GM12878 (cell line): ENCODE measurements around the gene COL26A1. TPM values are rescaled to one million over a fixed set of nuclear protein-coding genes. Genes with fewer than 3 reads are reported as not detected.

Experiments used
- ATAC-seq: fragments of 200-7000 bp; cut with Tn5 transposase; 3 replicates; pipeline ENCODE4 v1.9.1; 2020; ENCODE audit warnings: mild to moderate bottlenecking, moderate library complexity
- BruUV-seq: library from RNA; stranded (reverse); fragments of 400-500 nt; replicated peaks from 2 replicates; lab custom pipeline; 2021; lab: Mats Ljungman, UMichigan
- CTCF ChIA-PET: fragments of 300-600 bp; sonication (Branson Sonifier 250); formaldehyde crosslinking; extraction: SDS; loops from one replicate; lab custom pipeline; 2021; ENCODE audit warnings: inconsistent platforms; lab: Yijun Ruan, JAX
- POLR2A ChIA-PET: fragments of 350-600 bp; formaldehyde crosslinking; extraction: SDS; loops from one replicate; lab custom pipeline; 2021; ENCODE audit warnings: inconsistent platforms; lab: Charles Lee
- RAD21 ChIA-PET: fragments of 300-600 bp; sonication (Branson Sonifier 250); formaldehyde crosslinking; loops from one replicate; lab custom pipeline; 2023; ENCODE audit warnings: antibody characterized with exemption; ENCODE audit not compliant: unreplicated experiment; lab: Charles Lee
- SMC1A ChIA-PET: fragments of 300-600 bp; sonication (Branson Sonifier 250); formaldehyde crosslinking; loops from one replicate; lab custom pipeline; 2023; ENCODE audit not compliant: unreplicated experiment, uncharacterized antibody; lab: Charles Lee
- DNase-seq: peaks from one replicate; pipeline ENCODE4 v3.0.0-alpha.2; 2011; ENCODE audit warnings: low read depth, low spot score
- FAIRE-seq: peaks from 3 replicates; lab custom pipeline; 2011; peaks lifted over from hg19 to GRCh38; lab: Jason Lieb, UNC
- H2AFZ ChIP-seq: 2 replicates; pipeline ENCODE4 v1.6.0; 2011; ENCODE audit warnings: low read depth, low read length, control low read depth; ENCODE audit not compliant: control insufficient read depth
- H3K27ac ChIP-seq: 2 replicates; pipeline ENCODE4 v1.5.1; 2011; ENCODE audit warnings: control low read depth; ENCODE audit not compliant: control insufficient read depth, insufficient read depth
- H3K27me3 ChIP-seq, 2 experiments: replicated peaks in 1 of 2; 2 replicates each; pipeline versions ENCODE4 v1.6.0 to v1.6.1; 2011; ENCODE audit warnings: low read length in 1 of 2; ENCODE audit not compliant: control insufficient read depth in 2 of 2, insufficient read depth in 2 of 2
- H3K36me3 ChIP-seq, 2 experiments: 2 replicates each; pipeline ENCODE4 v1.5.1; 2011; ENCODE audit warnings: low read length in 1 of 2; ENCODE audit not compliant: control insufficient read depth in 2 of 2, insufficient read depth in 2 of 2
- H3K4me1 ChIP-seq: 2 replicates; pipeline ENCODE4 v1.6.1; 2011; ENCODE audit warnings: mild to moderate bottlenecking, low read length, moderate library complexity, mixed read lengths; ENCODE audit not compliant: control insufficient read depth, insufficient read depth
- H3K4me2 ChIP-seq: 2 replicates; pipeline ENCODE4 v1.6.0; 2011; ENCODE audit warnings: control low read depth; ENCODE audit not compliant: control insufficient read depth, insufficient read depth
- H3K4me3 ChIP-seq: fragments of 200-600 bp; sonication (generic); 2 replicates; pipeline ENCODE4 v1.5.1; 2016
- H3K79me2 ChIP-seq: 2 replicates; pipeline ENCODE4 v1.6.0; 2011; ENCODE audit warnings: low read length; ENCODE audit not compliant: control insufficient read depth, insufficient read depth
- H3K9ac ChIP-seq: 2 replicates; pipeline ENCODE4 v1.8.0; 2011; ENCODE audit warnings: low read length, control low read depth, mixed read lengths; ENCODE audit not compliant: control insufficient read depth, insufficient read depth
- H3K9me3 ChIP-seq: replicated peaks from 3 replicates; pipeline ENCODE4 v1.5.1; 2011; ENCODE audit warnings: mild to moderate bottlenecking, low read length; ENCODE audit not compliant: control insufficient read depth, insufficient read depth
- H4K20me1 ChIP-seq: 2 replicates; pipeline ENCODE4 v1.6.0; 2011; ENCODE audit not compliant: control insufficient read depth, insufficient read depth
- CHD1 ChIP-seq: IDR thresholded peaks from 2 replicates; pipeline ENCODE4 v1.6.1; 2012; ENCODE audit warnings: low read depth, low read length, improper control_type of control experiment
- HDAC6 ChIP-seq: fragments of 200-600 bp; sonication (generic); IDR thresholded peaks from one replicate; pipeline ENCODE4 v1.8.0; 2017; ENCODE audit warnings: antibody characterized with exemption; ENCODE audit not compliant: unreplicated experiment
- MEF2A ChIP-seq: IDR thresholded peaks from 2 replicates; pipeline ENCODE4 v1.6.1; 2011; ENCODE audit warnings: low read depth, mild to moderate bottlenecking, low read length, moderate library complexity; ENCODE audit not compliant: insufficient read depth
- NFIC ChIP-seq: IDR thresholded peaks from 2 replicates; pipeline ENCODE4 v1.6.1; 2012; ENCODE audit warnings: low read depth, mild to moderate bottlenecking, inconsistent platforms, low read length, moderate library complexity
- RAD21 ChIP-seq: IDR thresholded peaks from 2 replicates; pipeline ENCODE4 v1.6.1; 2011; ENCODE audit warnings: mild to moderate bottlenecking, low read depth, low read length, moderate library complexity; ENCODE audit not compliant: insufficient read depth
- RAD51 ChIP-seq: fragments of 450-650 bp; IDR thresholded peaks from 2 replicates; pipeline ENCODE4 v1.6.1; 2016; ENCODE audit warnings: moderate library complexity, mild to moderate bottlenecking, inconsistent platforms
- SIN3A ChIP-seq: IDR thresholded peaks from 2 replicates; pipeline ENCODE4 v1.6.1; 2012; ENCODE audit warnings: low read depth, low read length, improper control_type of control experiment
- SIX5 ChIP-seq: IDR thresholded peaks from 2 replicates; pipeline ENCODE4 v1.6.1; 2011; ENCODE audit warnings: mild to moderate bottlenecking, low read depth, low read length, moderate library complexity; ENCODE audit not compliant: severe bottlenecking
- SMC3 ChIP-seq: IDR thresholded peaks from 2 replicates; pipeline ENCODE4 v1.6.1; 2011; ENCODE audit warnings: low read length, improper control_type of control experiment, borderline replicate concordance
- SREBF1 ChIP-seq: IDR thresholded peaks from 2 replicates; pipeline ENCODE4 v1.6.1; 2012; ENCODE audit warnings: mild to moderate bottlenecking, low read length
- TCF12 ChIP-seq: IDR thresholded peaks from 2 replicates; pipeline ENCODE4 v1.6.1; 2011; ENCODE audit warnings: low read depth, mild to moderate bottlenecking, low read length
- ZZZ3 ChIP-seq: IDR thresholded peaks from 2 replicates; pipeline ENCODE4 v1.6.1; 2011; ENCODE audit warnings: low read depth; ENCODE audit not compliant: control insufficient read depth, insufficient read length
- WGBS: methylation state at CpG from one replicate; pipeline ENCODE4 v1.1.6; 2016; ENCODE audit warnings: low lambda C conversion rate; ENCODE audit not compliant: insufficient replicate concordance, insufficient coverage; ENCODE audit errors: missing lambda C conversion rate; 5-methylcytosine and 5-hydroxymethylcytosine counted together
- in situ Hi-C: fragments of 300-500 bp; cut with MboI; formaldehyde crosslinking; loops from 9 replicates; pipeline ENCODE4 v1.14.3; 2018; ENCODE audit warnings: mixed read lengths
- intact Hi-C: fragments of 100-400 bp; cut with micrococcal nuclease; formaldehyde crosslinking; loops from one replicate; pipeline ENCODE4 v1.14.2; 2022; ENCODE audit not compliant: unreplicated experiment
- polyA plus RNA-seq, 11 experiments: library from polyadenylated mRNA; depleted of rRNA in 4 of 11; unstranded in 6 of 11; stranded (reverse) in 5 of 11; fragments of >200 nt; fragmentation: Nextera tagmentation in 4 of 11; fragmentation: Illumina TruSeq in 1 of 11; extraction: Ambion mirVana in 4 of 11; extraction: Trizol in 1 of 11; gene quantifications; 1 replicate in 1 of 11; 2 replicates in 10 of 11; pipeline versions ENCODE4 v1.2.1 to v1.2.3, GENCODE V29; 2011 to 2016; ENCODE audit warnings: inconsistent platforms in 2 of 11, missing spikeins in 2 of 11, low read depth in 1 of 11
- total RNA-seq, 4 experiments: library from RNA; depleted of rRNA in 3 of 4; stranded (reverse); fragments of >200 nt in 3 of 4; fragmentation: Illumina TruSeq in 1 of 4; extraction: Trizol in 1 of 4; gene quantifications; 2 replicates each; pipeline versions ENCODE4 v1.2.1 to v1.2.3, GENCODE V29; 2013 to 2021
- TF ChIP-seq, protein P1 (sequence below): fragments of 450-650 bp; IDR thresholded peaks from 2 replicates; pipeline ENCODE4 v1.6.1; 2017; ENCODE audit warnings: antibody characterized with exemption, mild to moderate bottlenecking, moderate library complexity
- TF ChIP-seq, protein P2 (sequence below): fragments of 450-650 bp; IDR thresholded peaks from 2 replicates; pipeline ENCODE4 v1.6.1; 2017; ENCODE audit warnings: mild to moderate bottlenecking, moderate library complexity

COL26A1 gene
- total and polyA plus RNA-seq, 10 of the 15 experiments (the other 5 are each of a cell fraction or from before 2014, with no cell fraction given), result 0.08 TPM; not detected in 9

DNA sequence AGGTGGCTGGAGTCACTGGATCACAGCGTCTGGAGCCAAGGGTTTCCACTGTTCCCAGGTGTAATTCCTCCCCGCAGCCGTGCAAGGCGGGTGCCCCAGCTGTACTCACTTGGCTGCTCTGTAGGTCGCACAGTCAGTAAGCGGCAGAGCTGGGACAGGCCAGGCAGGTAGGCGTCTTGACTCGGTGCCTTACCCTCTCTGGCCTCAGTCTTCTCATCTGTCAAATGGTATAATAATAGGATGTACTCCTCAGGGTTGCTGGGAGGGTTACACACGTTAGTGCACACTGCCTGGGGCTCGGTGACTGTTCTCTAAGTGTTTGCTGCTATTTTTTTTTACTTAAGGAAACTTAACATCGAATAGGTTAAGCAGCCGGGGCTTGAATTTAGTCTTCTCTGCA, 239.4 kb downstream of the COL26A1 start:
- peak; percentile 42 for ATAC-seq
- BruUV-seq, result no TSS peak
- 41% methylated on average over 12 of the region's 12 CpGs for WGBS
- Histone ChIP-seq H3K27me3 (no peaks in the 10 kb centered on the region; a peak in 1 of 4 replicates), H4K20me1 (no peaks in the 10 kb centered on the region), H3K4me1 (no peaks in the 10 kb centered on the region), H3K4me3 (no peak overlapping the region)
- SMC1A ChIA-PET, result no interaction called here
- CTCF ChIA-PET, result interaction anchor here (0.8 to 3.9 kb wide), 12 partner anchors 8 to 669 kb away, joined by 3 to 35 read pairs (median 4); no protein-coding TSS in a partner anchor
- RAD21 ChIA-PET, result interaction anchor here (1.1 to 2.3 kb wide), 5 partner anchors 145 to 677 kb away, joined by 3 to 8 read pairs (median 4); no protein-coding TSS in a partner anchor
- TF ChIP-seq, protein P1, sequence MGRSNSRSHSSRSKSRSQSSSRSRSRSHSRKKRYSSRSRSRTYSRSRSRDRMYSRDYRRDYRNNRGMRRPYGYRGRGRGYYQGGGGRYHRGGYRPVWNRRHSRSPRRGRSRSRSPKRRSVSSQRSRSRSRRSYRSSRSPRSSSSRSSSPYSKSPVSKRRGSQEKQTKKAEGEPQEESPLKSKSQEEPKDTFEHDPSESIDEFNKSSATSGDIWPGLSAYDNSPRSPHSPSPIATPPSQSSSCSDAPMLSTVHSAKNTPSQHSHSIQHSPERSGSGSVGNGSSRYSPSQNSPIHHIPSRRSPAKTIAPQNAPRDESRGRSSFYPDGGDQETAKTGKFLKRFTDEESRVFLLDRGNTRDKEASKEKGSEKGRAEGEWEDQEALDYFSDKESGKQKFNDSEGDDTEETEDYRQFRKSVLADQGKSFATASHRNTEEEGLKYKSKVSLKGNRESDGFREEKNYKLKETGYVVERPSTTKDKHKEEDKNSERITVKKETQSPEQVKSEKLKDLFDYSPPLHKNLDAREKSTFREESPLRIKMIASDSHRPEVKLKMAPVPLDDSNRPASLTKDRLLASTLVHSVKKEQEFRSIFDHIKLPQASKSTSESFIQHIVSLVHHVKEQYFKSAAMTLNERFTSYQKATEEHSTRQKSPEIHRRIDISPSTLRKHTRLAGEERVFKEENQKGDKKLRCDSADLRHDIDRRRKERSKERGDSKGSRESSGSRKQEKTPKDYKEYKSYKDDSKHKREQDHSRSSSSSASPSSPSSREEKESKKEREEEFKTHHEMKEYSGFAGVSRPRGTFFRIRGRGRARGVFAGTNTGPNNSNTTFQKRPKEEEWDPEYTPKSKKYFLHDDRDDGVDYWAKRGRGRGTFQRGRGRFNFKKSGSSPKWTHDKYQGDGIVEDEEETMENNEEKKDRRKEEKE, result no peak
- TF ChIP-seq RAD21, result no peak
- no peak for TF ChIP-seq HDAC6
- no peak for TF ChIP-seq MEF2A
- TF ChIP-seq ZZZ3, result no peak
- TF ChIP-seq, protein P2, sequence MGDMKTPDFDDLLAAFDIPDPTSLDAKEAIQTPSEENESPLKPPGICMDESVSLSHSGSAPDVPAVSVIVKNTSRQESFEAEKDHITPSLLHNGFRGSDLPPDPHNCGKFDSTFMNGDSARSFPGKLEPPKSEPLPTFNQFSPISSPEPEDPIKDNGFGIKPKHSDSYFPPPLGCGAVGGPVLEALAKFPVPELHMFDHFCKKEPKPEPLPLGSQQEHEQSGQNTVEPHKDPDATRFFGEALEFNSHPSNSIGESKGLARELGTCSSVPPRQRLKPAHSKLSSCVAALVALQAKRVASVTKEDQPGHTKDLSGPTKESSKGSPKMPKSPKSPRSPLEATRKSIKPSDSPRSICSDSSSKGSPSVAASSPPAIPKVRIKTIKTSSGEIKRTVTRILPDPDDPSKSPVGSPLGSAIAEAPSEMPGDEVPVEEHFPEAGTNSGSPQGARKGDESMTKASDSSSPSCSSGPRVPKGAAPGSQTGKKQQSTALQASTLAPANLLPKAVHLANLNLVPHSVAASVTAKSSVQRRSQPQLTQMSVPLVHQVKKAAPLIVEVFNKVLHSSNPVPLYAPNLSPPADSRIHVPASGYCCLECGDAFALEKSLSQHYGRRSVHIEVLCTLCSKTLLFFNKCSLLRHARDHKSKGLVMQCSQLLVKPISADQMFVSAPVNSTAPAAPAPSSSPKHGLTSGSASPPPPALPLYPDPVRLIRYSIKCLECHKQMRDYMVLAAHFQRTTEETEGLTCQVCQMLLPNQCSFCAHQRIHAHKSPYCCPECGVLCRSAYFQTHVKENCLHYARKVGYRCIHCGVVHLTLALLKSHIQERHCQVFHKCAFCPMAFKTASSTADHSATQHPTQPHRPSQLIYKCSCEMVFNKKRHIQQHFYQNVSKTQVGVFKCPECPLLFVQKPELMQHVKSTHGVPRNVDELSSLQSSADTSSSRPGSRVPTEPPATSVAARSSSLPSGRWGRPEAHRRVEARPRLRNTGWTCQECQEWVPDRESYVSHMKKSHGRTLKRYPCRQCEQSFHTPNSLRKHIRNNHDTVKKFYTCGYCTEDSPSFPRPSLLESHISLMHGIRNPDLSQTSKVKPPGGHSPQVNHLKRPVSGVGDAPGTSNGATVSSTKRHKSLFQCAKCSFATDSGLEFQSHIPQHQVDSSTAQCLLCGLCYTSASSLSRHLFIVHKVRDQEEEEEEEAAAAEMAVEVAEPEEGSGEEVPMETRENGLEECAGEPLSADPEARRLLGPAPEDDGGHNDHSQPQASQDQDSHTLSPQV, result no peak
- no peak for TF ChIP-seq RAD51
- TF ChIP-seq SIN3A, result no peak
- TF ChIP-seq SIX5, result no peak
- TF ChIP-seq SREBF1, result no peak
- TF ChIP-seq SMC3, result no peak
- no peak for TF ChIP-seq NFIC
- no peak for TF ChIP-seq TCF12
- TF ChIP-seq CHD1, result no peak
- TF ChIP-seq, all 136 proteins: peak for 0
- no peak for DNase-seq
- Histone ChIP-seq H3K36me3 (no peaks in the 10 kb centered on the region), H3K9ac (no peak overlapping the region), H3K79me2 (no peaks in the 10 kb centered on the region), H3K27ac (no peak overlapping the region), H3K9me3 (no peaks in the 10 kb centered on the region), H3K4me2 (no peak overlapping the region), H2AFZ (no peak overlapping the region)
- in situ Hi-C loops (loop anchor here (5.0 to 10.0 kb wide), 2 partner anchors 670 to 783 kb away; no protein-coding TSS in a partner anchor), intact Hi-C loops (loop anchor here (1.0 to 5.0 kb wide), 3 partner anchors 212 to 670 kb away; no protein-coding TSS in a partner anchor)
- FAIRE-seq, result no peak
- POLR2A ChIA-PET, result interaction anchor here (0.5 kb wide), 1 partner anchor 21 kb away, joined by 3 read pairs; no protein-coding TSS in a partner anchor
